Measurements from ENCODE around the gene EPHB1. TPM values are rescaled to one million over a fixed set of nuclear protein-coding genes. Genes with fewer than 3 reads are reported as not detected.

The EPHB1 gene
- total RNA-seq, 1 donor = 0.36 TPM

DNA sequence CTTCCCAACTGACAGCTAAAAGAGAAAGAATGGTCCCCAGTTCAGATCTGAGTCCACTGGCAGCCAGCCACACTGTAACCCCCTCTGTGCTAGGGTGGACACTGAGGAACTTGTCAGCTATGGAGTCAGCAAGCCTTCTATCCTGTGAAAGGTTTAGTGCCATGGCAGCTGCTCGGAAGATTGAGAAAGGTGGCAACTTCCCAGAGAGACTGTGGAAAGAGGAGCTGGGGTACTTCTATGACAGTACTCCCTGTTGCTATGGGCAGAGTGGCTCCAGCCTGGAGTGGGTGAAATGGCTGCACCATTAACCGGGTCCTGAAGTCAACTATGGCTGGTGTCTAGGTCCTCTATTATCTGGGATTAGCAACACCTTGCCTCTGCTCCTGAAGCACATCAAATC is 447.2 kb downstream of the EPHB1 start:
- Histone ChIP-seq H2AFZ (ENCODE audit: low read length) (no peak overlapping the region), H3K36me3 (ENCODE audit: insufficient read depth, low read length) (no peaks in the 10 kb centered on the region), H4K20me1 (ENCODE audit: insufficient read depth, low read length) (no peaks in the 10 kb centered on the region), H3K27me3 (ENCODE audit: insufficient read depth, low read length) (no peaks in the 10 kb centered on the region), H3K4me3 (ENCODE audit: insufficient read depth, low read length) (no peak overlapping the region), H3K79me2 (ENCODE audit: insufficient read depth, low read length) (no peaks in the 10 kb centered on the region), H3K4me1 (ENCODE audit: insufficient read depth, low read length) (no peaks in the 10 kb centered on the region), H3K9me3 (ENCODE audit: low read depth, low read length) (no peaks in the 10 kb centered on the region), H3K4me2 (ENCODE audit: insufficient read depth, low read length) (no peak overlapping the region), H3K27ac (ENCODE audit: low read depth, low read length) (no peak overlapping the region)
- TF ChIP-seq, protein P1, sequence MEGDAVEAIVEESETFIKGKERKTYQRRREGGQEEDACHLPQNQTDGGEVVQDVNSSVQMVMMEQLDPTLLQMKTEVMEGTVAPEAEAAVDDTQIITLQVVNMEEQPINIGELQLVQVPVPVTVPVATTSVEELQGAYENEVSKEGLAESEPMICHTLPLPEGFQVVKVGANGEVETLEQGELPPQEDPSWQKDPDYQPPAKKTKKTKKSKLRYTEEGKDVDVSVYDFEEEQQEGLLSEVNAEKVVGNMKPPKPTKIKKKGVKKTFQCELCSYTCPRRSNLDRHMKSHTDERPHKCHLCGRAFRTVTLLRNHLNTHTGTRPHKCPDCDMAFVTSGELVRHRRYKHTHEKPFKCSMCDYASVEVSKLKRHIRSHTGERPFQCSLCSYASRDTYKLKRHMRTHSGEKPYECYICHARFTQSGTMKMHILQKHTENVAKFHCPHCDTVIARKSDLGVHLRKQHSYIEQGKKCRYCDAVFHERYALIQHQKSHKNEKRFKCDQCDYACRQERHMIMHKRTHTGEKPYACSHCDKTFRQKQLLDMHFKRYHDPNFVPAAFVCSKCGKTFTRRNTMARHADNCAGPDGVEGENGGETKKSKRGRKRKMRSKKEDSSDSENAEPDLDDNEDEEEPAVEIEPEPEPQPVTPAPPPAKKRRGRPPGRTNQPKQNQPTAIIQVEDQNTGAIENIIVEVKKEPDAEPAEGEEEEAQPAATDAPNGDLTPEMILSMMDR (IDR thresholded peaks at IDR 0.05; ENCODE audit: extremely low read depth, low read depth, low read length) = no peak
- DNase-seq (ENCODE audit: insufficient read length, low spot score, missing footprints) = no peak

DNA sequence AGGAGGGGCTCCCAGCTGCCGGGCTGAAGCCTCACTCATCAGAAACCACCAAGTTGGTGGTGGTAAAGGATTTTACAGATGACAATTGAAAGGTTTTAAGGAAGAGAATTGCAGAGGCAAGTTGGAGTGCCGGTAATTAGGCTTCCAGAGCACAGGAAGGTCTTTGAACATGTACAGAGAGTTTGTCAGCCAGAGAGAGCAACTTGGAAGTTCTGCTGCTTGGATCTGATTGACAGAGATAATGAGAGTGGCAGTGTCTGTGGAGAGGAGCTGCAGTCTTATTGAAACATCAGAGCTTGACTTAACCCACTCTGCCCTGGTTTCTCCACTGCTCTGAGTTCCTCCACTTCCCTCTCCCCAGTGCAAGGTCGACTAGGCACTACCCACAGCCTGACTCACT is 448.6 kb downstream of the EPHB1 start:
- H3K4me1 ChIP-seq (ENCODE audit: insufficient read depth, low read length) = no peaks in the 10 kb centered on the region
- H3K79me2 ChIP-seq (ENCODE audit: insufficient read depth, low read length) = no peaks in the 10 kb centered on the region
- H3K27ac ChIP-seq (ENCODE audit: low read depth, low read length) = no peak overlapping the region
- H3K4me2 ChIP-seq (ENCODE audit: insufficient read depth, low read length) = no peak overlapping the region
- H3K27me3 ChIP-seq (ENCODE audit: insufficient read depth, low read length) = no peaks in the 10 kb centered on the region
- no peaks in the 10 kb centered on the region for H3K9me3 ChIP-seq (ENCODE audit: low read depth, low read length)
- TF ChIP-seq, protein P1 (IDR thresholded peaks at IDR 0.05; ENCODE audit: extremely low read depth, low read depth, low read length) = no peak
- DNase-seq (ENCODE audit: insufficient read length, low spot score, missing footprints) = no peak
- no peaks in the 10 kb centered on the region for H4K20me1 ChIP-seq (ENCODE audit: insufficient read depth, low read length)
- H2AFZ ChIP-seq (ENCODE audit: low read length) = no peak overlapping the region
- no peak overlapping the region for H3K4me3 ChIP-seq (ENCODE audit: insufficient read depth, low read length)
- no peaks in the 10 kb centered on the region for H3K36me3 ChIP-seq (ENCODE audit: insufficient read depth, low read length)

DNA sequence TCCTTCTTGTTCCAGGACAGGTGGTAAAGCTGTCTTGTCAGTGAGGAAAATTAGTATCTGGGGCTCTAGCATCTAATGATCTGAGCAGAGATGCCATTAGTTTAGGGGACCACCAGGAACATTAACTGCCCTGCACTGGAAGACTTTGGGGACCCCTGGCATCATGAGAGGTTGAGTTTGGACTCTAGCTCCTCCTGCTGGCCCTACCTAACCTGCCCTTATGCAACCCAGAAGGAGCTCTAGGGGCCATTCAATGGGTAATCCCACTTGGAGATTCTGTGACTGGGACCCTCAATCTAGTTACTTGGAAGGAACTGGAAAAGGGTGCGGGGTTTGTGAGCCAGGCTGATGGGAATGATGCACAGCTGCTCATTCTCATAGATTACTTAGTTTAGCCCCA is 451.0 kb downstream of the EPHB1 start:
- Histone ChIP-seq H3K27ac (ENCODE audit: low read depth, low read length) (no peak overlapping the region), H3K9me3 (ENCODE audit: low read depth, low read length) (no peaks in the 10 kb centered on the region), H2AFZ (ENCODE audit: low read length) (no peak overlapping the region), H3K4me2 (ENCODE audit: insufficient read depth, low read length) (no peak overlapping the region), H3K4me1 (ENCODE audit: insufficient read depth, low read length) (no peaks in the 10 kb centered on the region), H3K36me3 (ENCODE audit: insufficient read depth, low read length) (no peaks in the 10 kb centered on the region), H3K4me3 (ENCODE audit: insufficient read depth, low read length) (no peak overlapping the region), H3K27me3 (ENCODE audit: insufficient read depth, low read length) (no peaks in the 10 kb centered on the region), H4K20me1 (ENCODE audit: insufficient read depth, low read length) (no peaks in the 10 kb centered on the region), H3K79me2 (ENCODE audit: insufficient read depth, low read length) (no peaks in the 10 kb centered on the region)
- no peak for DNase-seq (ENCODE audit: insufficient read length, low spot score, missing footprints)
- TF ChIP-seq, protein P1 (IDR thresholded peaks at IDR 0.05; ENCODE audit: extremely low read depth, low read depth, low read length) = no peak

DNA sequence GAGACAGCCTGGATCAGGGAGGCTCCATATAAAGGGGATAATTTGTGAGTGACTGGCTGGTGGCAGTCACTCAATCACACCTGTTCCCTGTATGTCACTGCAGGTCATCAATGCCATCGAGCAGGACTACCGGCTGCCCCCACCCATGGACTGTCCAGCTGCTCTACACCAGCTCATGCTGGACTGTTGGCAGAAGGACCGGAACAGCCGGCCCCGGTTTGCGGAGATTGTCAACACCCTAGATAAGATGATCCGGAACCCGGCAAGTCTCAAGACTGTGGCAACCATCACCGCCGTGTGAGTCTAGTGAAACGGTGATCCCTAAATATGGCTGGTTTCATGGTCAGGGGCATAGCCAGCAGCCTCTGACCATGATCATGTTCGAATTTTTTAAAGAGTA is 453.2 kb downstream of the EPHB1 start:
- TF ChIP-seq, protein P1 (IDR thresholded peaks at IDR 0.05; ENCODE audit: extremely low read depth, low read depth, low read length) = no peak
- H3K4me3 ChIP-seq (ENCODE audit: insufficient read depth, low read length) = no peak overlapping the region
- no peaks in the 10 kb centered on the region for H3K79me2 ChIP-seq (ENCODE audit: insufficient read depth, low read length)

More for the DNA sequence above, 453.2 kb downstream of the EPHB1 start:
- no peak for DNase-seq (ENCODE audit: insufficient read length, low spot score, missing footprints)
- Histone ChIP-seq H3K36me3 (ENCODE audit: insufficient read depth, low read length) (no peaks in the 10 kb centered on the region), H3K27me3 (ENCODE audit: insufficient read depth, low read length) (no peaks in the 10 kb centered on the region), H3K27ac (ENCODE audit: low read depth, low read length) (no peak overlapping the region), H3K4me1 (ENCODE audit: insufficient read depth, low read length) (no peaks in the 10 kb centered on the region), H3K9me3 (ENCODE audit: low read depth, low read length) (no peaks in the 10 kb centered on the region), H4K20me1 (ENCODE audit: insufficient read depth, low read length) (no peaks in the 10 kb centered on the region), H3K4me2 (ENCODE audit: insufficient read depth, low read length) (no peak overlapping the region), H2AFZ (ENCODE audit: low read length) (no peak overlapping the region)

Measured in osteoblast (primary cell).